ENCODE results near the gene RHEB. TPM values are rescaled to one million over a fixed set of nuclear protein-coding genes. Genes with fewer than 3 reads are reported as not detected.

The RHEB gene
- total and polyA plus RNA-seq, 2 of the 4 experiments (the other 2 are of a cell fraction), result 19.7 to 67.2 TPM

- Histone ChIP-seq H3K9me3 (ENCODE audit: control insufficient read depth, insufficient read depth, low read length) (no peaks in the 10 kb centered on the region), H3K79me1 (ENCODE audit: low read depth in 1 of 2, low read length in 2 of 2) (no peaks in the 10 kb centered on the region), H3K4me1 (ENCODE audit: control insufficient read depth, insufficient read depth, low read length) (no peaks in the 10 kb centered on the region; the same call in 1 of the 2 replicates), H3K36me3 (ENCODE audit: control insufficient read depth, insufficient read depth, low read length) (no peaks in the 10 kb centered on the region), H2BK5ac (ENCODE audit: low read depth, low read length, poor library complexity, severe bottlenecking) (no peak overlapping the region), H3K14ac (replicated peaks; ENCODE audit: low read depth, low read length) (no peak overlapping the region), H3K18ac (ENCODE audit: low read depth, low read length) (no peak overlapping the region), H3K4me3 (ENCODE audit: insufficient read depth, low read depth, low read length) (no peak overlapping the region), H4K91ac (ENCODE audit: insufficient read depth, low read depth, low read length) (no peak overlapping the region), H2BK15ac (ENCODE audit: low read depth, low read length) (no peak overlapping the region), H3K9ac (ENCODE audit: low read depth, low read length) (no peak overlapping the region), H2AFZ (replicated peaks; ENCODE audit: low read length, poor library complexity) (no peak overlapping the region), H4K8ac (ENCODE audit: low read depth in 2 of 2, low read length in 2 of 2) (no peak overlapping the region), H2BK20ac (ENCODE audit: low read depth, low read length) (no peak overlapping the region), H4K20me1 (ENCODE audit: insufficient read depth, low read length) (no peaks in the 10 kb centered on the region), H4K5ac (ENCODE audit: low read depth, low read length) (no peak overlapping the region), H3K4me2 (ENCODE audit: low read depth, low read length) (no peak overlapping the region), H2BK120ac (ENCODE audit: low read depth, low read length) (no peak overlapping the region), H2AK5ac (ENCODE audit: low read depth, low read length) (no peak overlapping the region), H3K23ac (ENCODE audit: low read depth, low read length) (no peak overlapping the region), H3K27me3 (ENCODE audit: control insufficient read depth, insufficient read depth, low read length) (no peaks in the 10 kb centered on the region; the same call in 1 of the 2 replicates), H3K27ac (ENCODE audit: insufficient read depth, low read length) (no peak overlapping the region), H2AK9ac (replicated peaks; ENCODE audit: low read depth, low read length, poor library complexity) (no peak overlapping the region), H3K4ac (ENCODE audit: low read depth, low read length) (no peak overlapping the region), H3K56ac (ENCODE audit: extremely low read depth, insufficient read depth, low read length) (no peak overlapping the region), H3K9me1 (ENCODE audit: insufficient read depth, low read length) (no peaks in the 10 kb centered on the region)
- ChIA-PET POLR2A (ENCODE audit: unreplicated experiment) (no interaction called here), CTCF (no interaction called here)
- DNase-seq (no peak), ATAC-seq (ENCODE audit: low read depth) (no peak)
- intact Hi-C loops (cut with micrococcal nuclease), result no loop called here
- in situ Hi-C loops (cut with MboI; ENCODE audit: low sequenced_read_pairs), result loop anchor here (25.0 kb wide), 1 partner anchor 309 kb away; no protein-coding TSS in a partner anchor
- 70% methylated on average over 9 of the region's 13 CpGs; no CpG with 5 or more reads in 1 of the 2 experiments for WGBS, 2 experiments (ENCODE audit: extremely low coverage in 2 of 2, insufficient read length in 1 of 2)
- dilution Hi-C loops (cut with HindIII; ENCODE audit: low sequenced_read_pairs, unreplicated experiment), result no loop called here
- TF ChIP-seq MAZ (IDR thresholded peaks at IDR 0.05; ENCODE audit: borderline replicate concordance, low read depth, low read length), result no peak
- no peak for TF ChIP-seq CHD1 (IDR thresholded peaks at IDR 0.05; ENCODE audit: low read depth, low read length)
- no peak for TF ChIP-seq SMC3 (IDR thresholded peaks at IDR 0.05; ENCODE audit: low read depth, low read length)
- no peak for TF ChIP-seq RAD21 (IDR thresholded peaks at IDR 0.05; ENCODE audit: low read length)
- TF ChIP-seq POLR2A (IDR thresholded peaks at IDR 0.05; ENCODE audit: low read depth, low read length), result no peak
- no peak for TF ChIP-seq NFE2L2 (IDR thresholded peaks at IDR 0.05; ENCODE audit: low read depth, low read length)
- TF ChIP-seq CEBPB (IDR thresholded peaks at IDR 0.05; ENCODE audit: low read depth, low read length), result no peak
- TF ChIP-seq FOS (IDR thresholded peaks at IDR 0.05; ENCODE audit: low read depth, low read length), result no peak
- TF ChIP-seq, protein P1, sequence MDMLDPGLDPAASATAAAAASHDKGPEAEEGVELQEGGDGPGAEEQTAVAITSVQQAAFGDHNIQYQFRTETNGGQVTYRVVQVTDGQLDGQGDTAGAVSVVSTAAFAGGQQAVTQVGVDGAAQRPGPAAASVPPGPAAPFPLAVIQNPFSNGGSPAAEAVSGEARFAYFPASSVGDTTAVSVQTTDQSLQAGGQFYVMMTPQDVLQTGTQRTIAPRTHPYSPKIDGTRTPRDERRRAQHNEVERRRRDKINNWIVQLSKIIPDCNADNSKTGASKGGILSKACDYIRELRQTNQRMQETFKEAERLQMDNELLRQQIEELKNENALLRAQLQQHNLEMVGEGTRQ (IDR thresholded peaks at IDR 0.05; ENCODE audit: low read depth, low read length), result no peak
- no peak for TF ChIP-seq RCOR1 (IDR thresholded peaks at IDR 0.05; ENCODE audit: insufficient replicate concordance, low read length)
- TF ChIP-seq, protein P2, sequence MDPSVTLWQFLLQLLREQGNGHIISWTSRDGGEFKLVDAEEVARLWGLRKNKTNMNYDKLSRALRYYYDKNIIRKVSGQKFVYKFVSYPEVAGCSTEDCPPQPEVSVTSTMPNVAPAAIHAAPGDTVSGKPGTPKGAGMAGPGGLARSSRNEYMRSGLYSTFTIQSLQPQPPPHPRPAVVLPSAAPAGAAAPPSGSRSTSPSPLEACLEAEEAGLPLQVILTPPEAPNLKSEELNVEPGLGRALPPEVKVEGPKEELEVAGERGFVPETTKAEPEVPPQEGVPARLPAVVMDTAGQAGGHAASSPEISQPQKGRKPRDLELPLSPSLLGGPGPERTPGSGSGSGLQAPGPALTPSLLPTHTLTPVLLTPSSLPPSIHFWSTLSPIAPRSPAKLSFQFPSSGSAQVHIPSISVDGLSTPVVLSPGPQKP (IDR thresholded peaks at IDR 0.05; ENCODE audit: borderline replicate concordance, low read depth, low read length), result no peak
- TF ChIP-seq MXI1 (IDR thresholded peaks at IDR 0.05; ENCODE audit: borderline replicate concordance, low read depth, low read length), result no peak
- TF ChIP-seq BHLHE40 (IDR thresholded peaks at IDR 0.05; ENCODE audit: low read depth, low read length), result no peak
- TF ChIP-seq MAFK (IDR thresholded peaks at IDR 0.05; ENCODE audit: low read depth, low read length), result no peak
- no peak for TF ChIP-seq RFX5 (IDR thresholded peaks at IDR 0.05; ENCODE audit: low read depth, low read length)
- TF ChIP-seq, protein P3, sequence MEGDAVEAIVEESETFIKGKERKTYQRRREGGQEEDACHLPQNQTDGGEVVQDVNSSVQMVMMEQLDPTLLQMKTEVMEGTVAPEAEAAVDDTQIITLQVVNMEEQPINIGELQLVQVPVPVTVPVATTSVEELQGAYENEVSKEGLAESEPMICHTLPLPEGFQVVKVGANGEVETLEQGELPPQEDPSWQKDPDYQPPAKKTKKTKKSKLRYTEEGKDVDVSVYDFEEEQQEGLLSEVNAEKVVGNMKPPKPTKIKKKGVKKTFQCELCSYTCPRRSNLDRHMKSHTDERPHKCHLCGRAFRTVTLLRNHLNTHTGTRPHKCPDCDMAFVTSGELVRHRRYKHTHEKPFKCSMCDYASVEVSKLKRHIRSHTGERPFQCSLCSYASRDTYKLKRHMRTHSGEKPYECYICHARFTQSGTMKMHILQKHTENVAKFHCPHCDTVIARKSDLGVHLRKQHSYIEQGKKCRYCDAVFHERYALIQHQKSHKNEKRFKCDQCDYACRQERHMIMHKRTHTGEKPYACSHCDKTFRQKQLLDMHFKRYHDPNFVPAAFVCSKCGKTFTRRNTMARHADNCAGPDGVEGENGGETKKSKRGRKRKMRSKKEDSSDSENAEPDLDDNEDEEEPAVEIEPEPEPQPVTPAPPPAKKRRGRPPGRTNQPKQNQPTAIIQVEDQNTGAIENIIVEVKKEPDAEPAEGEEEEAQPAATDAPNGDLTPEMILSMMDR (conservative IDR thresholded peaks at IDR 0.05; ENCODE audit: low read depth, low read length), result no peak
- no TSS peak for BruUV-seq (replicated peaks)
Measured at GRCh38 chr7:151453326-151453791, 66.3 kb downstream of the RHEB start.
